HFF-Myc (cell line): ENCODE measurements around the gene PSAP.

Experiments
- DNase-seq: peaks from one replicate; pipeline ENCODE4 v3.0.0-alpha.2; 2011; ENCODE audit warnings: low read depth; ENCODE audit errors: extremely low read depth
- H3K4me3 ChIP-seq: replicated peaks from 2 replicates; pipeline ENCODE4 v1.5.1; 2011; ENCODE audit warnings: low read depth, mild to moderate bottlenecking, control low read depth, low read length
- TF ChIP-seq, protein P1 (sequence below): IDR thresholded peaks from 2 replicates; pipeline ENCODE4 v1.5.1; 2012; ENCODE audit warnings: mild to moderate bottlenecking, low read depth, low read length, control low read depth; ENCODE audit errors: missing control alignments

PSAP gene

DNA sequence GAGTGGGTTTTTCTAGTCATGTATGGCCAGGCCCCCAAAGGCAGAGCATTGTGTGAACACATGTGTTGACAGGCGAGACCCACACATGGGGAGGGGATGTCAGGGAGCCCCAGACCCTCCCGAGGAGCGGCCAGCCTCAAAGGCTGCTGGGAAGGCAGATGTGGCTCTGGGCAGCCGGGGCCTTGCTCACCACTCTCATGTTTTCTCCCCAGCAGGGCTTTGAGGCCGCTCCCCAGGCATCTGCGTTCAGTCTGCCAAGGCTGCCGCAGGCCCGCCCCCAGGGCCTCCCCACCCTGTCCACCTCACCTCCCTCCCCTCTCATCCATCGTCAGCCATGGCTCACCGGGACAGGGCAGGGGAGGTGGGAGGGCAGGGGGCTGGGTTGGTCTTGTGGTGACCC is 61.2 kb downstream of the PSAP start:
- H3K4me3 ChIP-seq, result no peak overlapping the region
- DNase-seq, result no peak
- TF ChIP-seq, protein P1, sequence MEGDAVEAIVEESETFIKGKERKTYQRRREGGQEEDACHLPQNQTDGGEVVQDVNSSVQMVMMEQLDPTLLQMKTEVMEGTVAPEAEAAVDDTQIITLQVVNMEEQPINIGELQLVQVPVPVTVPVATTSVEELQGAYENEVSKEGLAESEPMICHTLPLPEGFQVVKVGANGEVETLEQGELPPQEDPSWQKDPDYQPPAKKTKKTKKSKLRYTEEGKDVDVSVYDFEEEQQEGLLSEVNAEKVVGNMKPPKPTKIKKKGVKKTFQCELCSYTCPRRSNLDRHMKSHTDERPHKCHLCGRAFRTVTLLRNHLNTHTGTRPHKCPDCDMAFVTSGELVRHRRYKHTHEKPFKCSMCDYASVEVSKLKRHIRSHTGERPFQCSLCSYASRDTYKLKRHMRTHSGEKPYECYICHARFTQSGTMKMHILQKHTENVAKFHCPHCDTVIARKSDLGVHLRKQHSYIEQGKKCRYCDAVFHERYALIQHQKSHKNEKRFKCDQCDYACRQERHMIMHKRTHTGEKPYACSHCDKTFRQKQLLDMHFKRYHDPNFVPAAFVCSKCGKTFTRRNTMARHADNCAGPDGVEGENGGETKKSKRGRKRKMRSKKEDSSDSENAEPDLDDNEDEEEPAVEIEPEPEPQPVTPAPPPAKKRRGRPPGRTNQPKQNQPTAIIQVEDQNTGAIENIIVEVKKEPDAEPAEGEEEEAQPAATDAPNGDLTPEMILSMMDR, result no peak

DNA sequence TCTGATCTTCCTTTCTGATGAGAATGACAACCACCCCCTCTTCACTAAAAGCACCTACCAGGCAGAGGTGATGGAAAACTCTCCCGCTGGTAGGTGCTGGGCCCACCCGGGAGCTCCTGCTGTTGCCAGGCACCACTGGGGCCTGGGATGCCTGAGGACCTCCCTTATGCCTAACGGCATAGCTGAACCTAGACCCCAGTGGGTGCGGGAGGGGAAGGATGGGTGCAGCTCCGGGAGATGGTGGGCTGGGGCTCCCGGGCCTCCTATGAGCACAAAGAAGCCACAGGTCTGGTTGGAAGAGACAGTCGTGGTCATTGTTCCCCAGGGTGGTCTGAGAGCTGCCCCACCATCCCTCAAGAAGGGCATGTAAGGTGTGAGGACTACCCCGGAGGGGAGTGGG is 62.1 kb downstream of the PSAP start:
- no peak for DNase-seq
- TF ChIP-seq, protein P1, result no peak
- no peak overlapping the region for H3K4me3 ChIP-seq

DNA sequence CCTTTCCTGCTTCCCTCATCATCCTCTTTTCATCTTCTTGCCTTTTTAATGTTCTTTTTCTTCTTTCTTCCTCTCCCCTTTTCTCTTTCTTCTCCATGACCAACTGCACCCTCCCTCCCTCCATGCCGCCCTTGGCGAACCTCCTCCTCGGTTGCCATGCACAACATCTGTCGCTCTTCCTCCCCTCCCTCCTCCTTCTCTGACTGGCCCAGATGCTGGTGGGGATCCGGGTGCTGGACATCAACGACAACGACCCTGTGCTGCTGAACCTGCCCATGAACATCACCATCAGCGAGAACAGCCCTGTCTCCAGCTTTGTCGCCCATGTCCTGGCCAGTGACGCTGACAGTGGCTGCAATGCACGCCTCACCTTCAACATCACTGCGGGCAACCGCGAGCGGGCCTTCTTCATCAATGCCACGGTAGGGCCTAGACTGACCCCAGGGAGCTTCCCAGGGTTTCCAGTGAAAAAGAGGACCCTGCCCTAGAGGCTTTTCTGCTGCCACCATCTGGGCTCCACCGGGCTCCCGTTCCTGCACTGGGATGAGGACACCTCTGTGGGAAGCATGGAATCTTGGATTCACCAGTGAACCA is 66.3 kb downstream of the PSAP start:
- TF ChIP-seq, protein P1, result no peak
- H3K4me3 ChIP-seq, result no peak overlapping the region
- DNase-seq, result no peak

DNA sequence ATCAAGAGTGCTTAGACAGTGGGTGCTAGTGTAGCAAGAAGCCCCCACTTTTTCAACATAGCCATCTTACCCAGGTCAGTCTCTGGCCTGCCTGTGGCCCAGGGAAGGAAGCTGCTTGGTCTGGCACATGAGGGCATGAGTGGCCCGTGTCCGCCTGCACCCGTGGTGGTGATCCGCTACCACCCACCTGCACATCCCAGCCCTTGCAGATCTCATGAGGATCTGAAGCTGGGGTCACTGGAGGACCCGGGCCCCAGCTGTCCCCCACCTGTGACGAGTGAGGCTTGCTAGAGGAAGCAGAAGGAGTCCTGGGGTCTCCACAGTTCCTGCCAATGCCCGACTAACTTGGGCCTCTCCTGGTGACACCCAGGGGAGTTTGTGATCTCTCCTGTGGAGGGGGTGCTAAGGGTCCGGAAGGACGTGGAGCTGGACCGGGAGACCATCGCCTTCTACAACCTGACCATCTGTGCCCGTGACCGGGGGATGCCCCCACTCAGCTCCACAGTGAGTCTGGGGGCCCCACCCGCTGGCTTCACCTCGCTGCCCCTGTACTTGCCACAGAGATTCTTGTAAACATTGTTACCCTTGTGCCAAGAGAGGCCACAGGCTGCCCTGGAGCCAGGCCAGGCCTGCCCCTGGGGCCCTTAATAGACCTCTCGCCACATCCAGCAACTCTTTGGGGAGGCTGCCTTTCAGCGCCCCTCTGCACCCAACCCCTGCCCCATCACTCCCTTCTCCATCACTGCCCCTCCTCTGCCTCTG is 67.0 kb downstream of the PSAP start:
- no peak overlapping the region for H3K4me3 ChIP-seq
- TF ChIP-seq, protein P1, result no peak
- DNase-seq, result no peak

DNA sequence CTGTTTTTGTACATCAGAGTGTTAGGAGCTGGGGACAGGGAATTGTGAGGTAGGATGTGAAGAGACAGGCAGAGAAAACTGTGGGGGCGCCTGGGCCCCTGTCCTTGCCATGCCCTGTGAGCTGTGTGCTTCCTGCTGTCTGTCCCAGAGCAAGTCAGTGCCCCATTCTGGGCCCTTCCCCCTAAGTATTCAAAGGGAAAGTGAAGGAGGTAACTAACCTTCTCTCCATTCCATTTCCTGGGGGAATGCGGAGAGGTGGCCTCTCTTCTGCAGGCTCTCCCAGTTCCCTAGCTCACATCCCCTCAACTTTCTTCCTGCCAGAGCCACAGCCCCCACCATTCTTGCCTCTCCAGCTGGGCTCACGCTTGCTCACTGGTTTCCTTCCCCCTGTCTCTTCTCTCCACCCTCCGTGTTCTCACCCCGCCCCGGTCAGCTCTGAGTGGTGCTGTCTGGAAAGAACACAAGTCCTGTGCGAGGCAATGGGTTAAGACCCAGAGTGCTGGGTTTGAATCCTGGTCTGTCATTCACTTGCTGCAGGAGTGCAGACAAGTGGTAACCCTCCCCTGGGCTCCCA is 68.0 kb downstream of the PSAP start:
- H3K4me3 ChIP-seq, result no peak overlapping the region
- TF ChIP-seq, protein P1, result no peak
- DNase-seq, result no peak

DNA sequence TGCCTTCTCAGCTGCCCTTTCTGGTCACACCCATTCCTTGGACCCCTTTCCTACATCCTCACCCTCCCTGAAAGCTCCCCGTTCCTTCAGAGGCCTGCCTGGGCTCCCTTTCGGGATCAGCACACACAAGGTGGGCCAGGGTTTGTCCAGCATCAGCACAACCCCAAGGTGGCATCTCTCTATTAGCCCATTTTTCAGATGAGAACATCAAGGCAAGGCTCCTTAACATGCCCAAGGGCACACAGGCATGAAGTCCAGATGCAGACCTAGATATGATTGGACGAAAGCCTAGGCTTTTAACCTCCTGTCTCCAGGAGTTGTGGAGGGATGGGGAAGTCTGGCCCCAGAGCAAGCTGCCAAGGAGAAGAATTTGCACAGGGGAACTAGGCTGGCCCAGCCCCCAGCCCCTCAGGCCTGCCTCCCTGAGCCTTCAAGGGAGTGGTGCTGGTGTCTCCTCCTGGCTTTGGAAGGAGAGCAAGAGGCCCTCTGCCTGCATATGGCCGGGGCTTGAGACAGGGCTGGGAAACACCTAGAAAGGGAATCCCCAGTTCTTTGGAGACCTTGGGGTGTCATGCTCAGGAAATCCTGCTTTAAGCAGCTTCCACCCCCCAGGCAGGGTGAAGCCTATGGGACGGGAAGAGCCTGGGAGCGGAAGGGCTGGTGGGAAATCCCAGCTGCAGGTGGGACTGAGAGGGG is 68.7 kb downstream of the PSAP start:
- no peak for DNase-seq
- no peak overlapping the region for H3K4me3 ChIP-seq
- TF ChIP-seq, protein P1, result no peak
